ENCODE measurements around the gene ELMO1. TPM values are rescaled to one million over a fixed set of nuclear protein-coding genes. Genes with fewer than 3 reads are reported as not detected.
A peak's percentile ranks its signal among the peaks of the same experiment; 100 is the strongest.

ELMO1 gene, protein sequence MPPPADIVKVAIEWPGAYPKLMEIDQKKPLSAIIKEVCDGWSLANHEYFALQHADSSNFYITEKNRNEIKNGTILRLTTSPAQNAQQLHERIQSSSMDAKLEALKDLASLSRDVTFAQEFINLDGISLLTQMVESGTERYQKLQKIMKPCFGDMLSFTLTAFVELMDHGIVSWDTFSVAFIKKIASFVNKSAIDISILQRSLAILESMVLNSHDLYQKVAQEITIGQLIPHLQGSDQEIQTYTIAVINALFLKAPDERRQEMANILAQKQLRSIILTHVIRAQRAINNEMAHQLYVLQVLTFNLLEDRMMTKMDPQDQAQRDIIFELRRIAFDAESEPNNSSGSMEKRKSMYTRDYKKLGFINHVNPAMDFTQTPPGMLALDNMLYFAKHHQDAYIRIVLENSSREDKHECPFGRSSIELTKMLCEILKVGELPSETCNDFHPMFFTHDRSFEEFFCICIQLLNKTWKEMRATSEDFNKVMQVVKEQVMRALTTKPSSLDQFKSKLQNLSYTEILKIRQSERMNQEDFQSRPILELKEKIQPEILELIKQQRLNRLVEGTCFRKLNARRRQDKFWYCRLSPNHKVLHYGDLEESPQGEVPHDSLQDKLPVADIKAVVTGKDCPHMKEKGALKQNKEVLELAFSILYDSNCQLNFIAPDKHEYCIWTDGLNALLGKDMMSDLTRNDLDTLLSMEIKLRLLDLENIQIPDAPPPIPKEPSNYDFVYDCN
- total RNA-seq (10 to 100 TPM; 29.2 to 87.1 TPM), polyA plus RNA-seq (ENCODE audit: insufficient read length in 2 of 2) (10 to 100 TPM; 86.4 to 98.3 TPM)
- long read RNA-seq, donor 1, transcript ELMO1-203 (7 exons, 2,524 nt): major isoform, 6 of 7 reads
- long read RNA-seq, donor 1, partial matches to known transcripts: 0 of 7 reads
- long read RNA-seq, donor 1, other reads (novel, unspliced or antisense): 0 of 7 reads
- long read RNA-seq, donor 2, full-length matches to known transcripts: 8 of 8 reads
- long read RNA-seq, donor 2, partial matches to known transcripts: 0 of 8 reads
- long read RNA-seq, donor 2, other reads (novel, unspliced or antisense): 0 of 8 reads
- long read RNA-seq, donor 3, transcript ELMO1-203 (7 exons, 2,524 nt): major isoform, 5 of 6 reads
- long read RNA-seq, donor 3, partial matches to known transcripts: 0 of 6 reads
- long read RNA-seq, donor 3, other reads (novel, unspliced or antisense): 0 of 6 reads
- long read RNA-seq, donor 4, full-length matches to known transcripts: 5 of 5 reads
- long read RNA-seq, donor 4, partial matches to known transcripts: 0 of 5 reads
- long read RNA-seq, donor 4, other reads (novel, unspliced or antisense): 0 of 5 reads

DNA sequence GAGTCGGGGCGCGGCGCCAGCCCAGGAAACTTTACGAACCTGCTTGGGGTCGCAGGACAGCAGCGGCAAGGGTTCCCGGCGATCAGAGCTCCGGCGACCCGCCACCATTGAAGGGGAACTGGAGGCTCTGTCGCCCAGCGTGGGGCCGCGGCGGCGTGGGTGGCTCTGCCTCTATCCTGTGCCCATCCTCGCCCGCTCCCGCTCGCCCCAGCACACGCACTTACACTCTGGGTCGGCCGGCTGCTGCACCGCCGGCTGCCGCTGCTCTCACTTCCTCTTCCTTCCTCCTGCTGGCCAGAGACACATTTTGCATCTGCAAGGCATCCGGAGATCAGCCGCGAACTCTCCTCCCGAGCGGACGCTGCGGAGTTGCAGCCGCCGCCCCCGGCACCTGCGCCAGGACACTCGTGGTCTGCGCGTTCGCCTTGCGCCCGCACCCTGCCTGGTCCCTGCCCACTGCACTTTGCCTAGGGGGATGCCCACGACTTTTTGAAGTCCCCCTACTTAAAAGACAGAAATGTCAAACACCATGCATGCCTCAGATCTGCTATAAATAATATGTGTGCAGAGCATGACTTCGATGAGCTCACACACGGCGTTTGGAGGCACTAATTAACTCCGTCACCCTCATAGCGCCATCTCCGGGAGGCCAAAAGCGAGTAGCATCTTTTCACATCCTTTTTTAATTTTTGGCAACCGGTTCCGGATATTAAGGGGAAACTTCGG, at the start of gene ELMO1:
TSS of gene ELMO1 (minus strand) at position 229 of the 726 bp plus-strand sequence. CDS start 106,174 bp downstream, outside the sequence.
- peak in 5 of 6 donors; percentile 26 to 89 (median 52) for DNase-seq (ENCODE audit: low read depth in 4 of 6, low spot score in 6 of 6)
- peak within 1 kb of the TSS; percentile 88 for H3K4me3 ChIP-seq (ENCODE audit: low read depth, low read length)
- no peaks in the 10 kb centered on the region for H3K36me3 ChIP-seq (ENCODE audit: control insufficient read depth, insufficient read depth, low read length)
- under 1% methylated on average over 53 of the region's 56 CpGs for WGBS (ENCODE audit: insufficient coverage)
- peaks cover 18% of the 10 kb centered on the region for H3K4me1 ChIP-seq (ENCODE audit: control insufficient read depth, insufficient read depth, low read length)
- H3K27ac ChIP-seq (ENCODE audit: low read depth, low read length): peak within 1 kb of the TSS; percentile 84
- peaks cover 3% of the 10 kb centered on the region for H3K27me3 ChIP-seq (ENCODE audit: control insufficient read depth, insufficient read depth, low read length)
- H3K9me3 ChIP-seq (ENCODE audit: control insufficient read depth, insufficient read depth, low read length): no peaks in the 10 kb centered on the region

DNA sequence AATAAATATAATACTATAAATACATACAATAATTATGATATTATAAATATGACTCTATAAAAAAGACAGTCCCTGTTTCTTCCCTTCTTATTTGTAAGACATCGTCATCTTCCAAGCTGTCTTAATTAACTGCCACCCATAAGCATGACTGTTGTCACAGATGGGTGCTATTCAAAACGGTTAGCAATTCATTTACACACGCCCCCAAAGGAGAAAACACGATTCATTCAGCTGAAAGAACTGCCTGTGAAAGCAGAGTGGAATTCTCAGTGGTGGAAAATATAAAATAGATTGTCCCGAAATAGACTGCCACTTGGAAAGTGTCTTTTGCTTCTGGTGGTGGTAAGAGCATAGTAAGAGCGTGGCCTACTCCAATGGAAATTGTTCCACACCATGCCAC, 48.9 kb upstream of the ELMO1 start:
- Histone ChIP-seq H3K4me1 (ENCODE audit: control insufficient read depth, insufficient read depth, low read length) (no peaks in the 10 kb centered on the region), H3K36me3 (ENCODE audit: control insufficient read depth, insufficient read depth, low read length) (no peaks in the 10 kb centered on the region), H3K9me3 (ENCODE audit: control insufficient read depth, insufficient read depth, low read length) (no peaks in the 10 kb centered on the region), H3K27me3 (ENCODE audit: control insufficient read depth, insufficient read depth, low read length) (no peaks in the 10 kb centered on the region), H3K27ac (ENCODE audit: low read depth, low read length) (no peak overlapping the region), H3K4me3 (ENCODE audit: low read depth, low read length) (no peak overlapping the region)
- 75% methylated on average over 6 of the region's 6 CpGs for WGBS (ENCODE audit: insufficient coverage)
- DNase-seq (ENCODE audit: low read depth in 4 of 6, low spot score in 6 of 6): peak in 2 of 6 donors; percentile 65 to 74

DNA sequence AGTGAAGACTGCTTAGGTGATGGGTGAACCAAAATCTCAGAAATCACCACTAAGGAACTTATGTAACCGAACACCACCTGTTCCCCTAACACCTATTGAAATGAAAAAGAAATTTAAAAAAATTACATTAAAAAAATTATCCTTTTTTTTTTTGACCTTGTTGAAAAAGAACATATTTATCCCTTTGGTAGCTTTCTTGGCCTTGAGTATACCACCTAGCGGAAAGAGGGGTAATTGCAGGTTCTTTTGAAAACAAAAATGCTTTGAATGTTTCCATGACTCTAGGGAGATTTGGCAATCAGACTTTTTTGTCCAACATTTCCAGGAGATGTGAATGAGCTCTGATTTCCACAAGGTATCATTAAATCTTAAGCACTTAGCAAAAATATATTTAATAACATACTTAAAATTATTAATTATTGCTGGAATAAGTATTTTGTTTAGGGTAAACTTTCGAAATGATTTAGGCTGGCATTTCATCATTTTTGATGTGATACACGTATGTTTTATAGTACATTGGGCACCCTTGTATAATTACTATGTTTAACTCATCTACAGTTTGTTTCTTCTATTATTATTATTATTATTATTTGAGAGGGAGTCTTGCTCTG, 47.0 kb upstream of the ELMO1 start:
- H3K9me3 ChIP-seq (ENCODE audit: control insufficient read depth, insufficient read depth, low read length): peaks cover 3% of the 10 kb centered on the region
- no peaks in the 10 kb centered on the region for H3K36me3 ChIP-seq (ENCODE audit: control insufficient read depth, insufficient read depth, low read length)
- no peak overlapping the region for H3K27ac ChIP-seq (ENCODE audit: low read depth, low read length)
- H3K27me3 ChIP-seq (ENCODE audit: control insufficient read depth, insufficient read depth, low read length): no peaks in the 10 kb centered on the region
- no peak overlapping the region for H3K4me3 ChIP-seq (ENCODE audit: low read depth, low read length)
- DNase-seq (ENCODE audit: low read depth in 4 of 6, low spot score in 6 of 6): peak in 2 of 6 donors; percentile 54 to 62
- WGBS (ENCODE audit: insufficient coverage): no CpG with 5 or more reads among the region's 4 CpGs
- no peaks in the 10 kb centered on the region for H3K4me1 ChIP-seq (ENCODE audit: control insufficient read depth, insufficient read depth, low read length)

DNA sequence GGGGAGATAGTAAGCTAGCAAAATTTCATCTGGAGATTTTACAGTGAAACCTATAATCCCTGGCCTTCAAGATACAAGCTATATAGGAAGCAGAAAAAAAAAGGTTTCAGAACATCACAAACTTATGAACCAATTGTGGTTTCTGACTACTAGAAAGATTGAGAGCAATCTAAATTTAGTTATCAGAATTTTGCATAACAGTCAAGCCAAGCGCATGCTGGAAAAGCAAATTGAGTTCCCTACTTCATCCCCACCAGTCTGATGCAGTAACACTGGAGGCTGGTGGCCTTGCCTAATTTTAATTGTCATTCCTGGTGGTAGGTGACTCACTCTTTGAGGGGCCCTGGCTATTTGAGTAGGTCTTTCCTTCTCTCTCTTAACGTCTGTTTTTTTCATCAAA, 46.3 kb upstream of the ELMO1 start:
- no peak overlapping the region for H3K27ac ChIP-seq (ENCODE audit: low read depth, low read length)
- H3K4me1 ChIP-seq (ENCODE audit: control insufficient read depth, insufficient read depth, low read length): no peaks in the 10 kb centered on the region
- no CpG with 5 or more reads among the region's 2 CpGs for WGBS (ENCODE audit: insufficient coverage)
- no peak overlapping the region for H3K4me3 ChIP-seq (ENCODE audit: low read depth, low read length)
- no peaks in the 10 kb centered on the region for H3K36me3 ChIP-seq (ENCODE audit: control insufficient read depth, insufficient read depth, low read length)
- no peak for DNase-seq (ENCODE audit: low read depth in 4 of 6, low spot score in 6 of 6)
- no peaks in the 10 kb centered on the region for H3K27me3 ChIP-seq (ENCODE audit: control insufficient read depth, insufficient read depth, low read length)
- H3K9me3 ChIP-seq (ENCODE audit: control insufficient read depth, insufficient read depth, low read length): peaks cover 3% of the 10 kb centered on the region

DNA sequence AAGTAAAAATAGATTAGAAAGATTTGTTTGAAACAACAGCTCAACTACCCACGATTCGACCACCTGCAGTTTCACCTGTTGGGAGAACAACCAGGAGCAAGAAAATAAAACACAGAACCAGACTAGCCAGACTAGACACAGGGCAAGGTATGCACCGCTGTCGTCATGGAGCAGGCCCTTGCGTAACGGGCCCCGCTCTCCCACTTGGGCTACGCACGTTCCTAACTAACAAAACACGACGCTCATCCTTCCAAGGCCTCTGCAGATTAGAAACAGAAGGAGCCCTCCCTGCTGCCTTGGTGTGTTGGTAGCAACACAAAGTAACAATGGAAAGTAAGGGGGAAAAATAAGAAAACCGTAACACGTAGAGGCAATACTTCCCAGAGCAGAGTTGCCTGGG, 45.1 kb upstream of the ELMO1 start:
- Histone ChIP-seq H3K9me3 (ENCODE audit: control insufficient read depth, insufficient read depth, low read length) (peaks cover 3% of the 10 kb centered on the region), H3K4me1 (ENCODE audit: control insufficient read depth, insufficient read depth, low read length) (no peaks in the 10 kb centered on the region), H3K4me3 (ENCODE audit: low read depth, low read length) (no peak overlapping the region), H3K27me3 (ENCODE audit: control insufficient read depth, insufficient read depth, low read length) (no peaks in the 10 kb centered on the region), H3K27ac (ENCODE audit: low read depth, low read length) (no peak overlapping the region), H3K36me3 (ENCODE audit: control insufficient read depth, insufficient read depth, low read length) (no peaks in the 10 kb centered on the region)
- WGBS (ENCODE audit: insufficient coverage): 77% methylated on average over 5 of the region's 13 CpGs
- no peak for DNase-seq (ENCODE audit: low read depth in 4 of 6, low spot score in 6 of 6)

DNA sequence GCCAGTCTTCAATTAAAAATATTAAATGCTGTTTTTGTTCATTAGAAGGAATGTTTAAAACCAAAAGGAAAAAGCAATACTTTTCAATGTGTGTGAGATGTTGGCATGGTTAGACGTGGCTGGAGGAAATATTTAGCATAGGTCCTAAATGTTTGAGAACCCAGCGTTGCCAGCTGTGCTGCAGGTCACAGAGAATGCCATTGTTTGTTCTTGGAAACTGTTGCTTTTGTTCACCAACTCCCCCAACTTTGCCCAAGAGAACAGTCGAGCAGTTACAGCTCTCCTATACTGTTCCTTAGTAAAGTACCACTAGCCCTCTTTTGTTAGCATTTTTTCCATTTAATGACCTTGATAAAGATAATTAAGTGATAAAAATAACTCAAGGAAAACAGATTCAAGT, 44.5 kb upstream of the ELMO1 start:
- 57% methylated on average over 1 of the region's 3 CpGs for WGBS (ENCODE audit: insufficient coverage)
- DNase-seq (ENCODE audit: low read depth in 4 of 6, low spot score in 6 of 6): no peak
- Histone ChIP-seq H3K36me3 (ENCODE audit: control insufficient read depth, insufficient read depth, low read length) (no peaks in the 10 kb centered on the region), H3K4me1 (ENCODE audit: control insufficient read depth, insufficient read depth, low read length) (no peaks in the 10 kb centered on the region), H3K27me3 (ENCODE audit: control insufficient read depth, insufficient read depth, low read length) (no peaks in the 10 kb centered on the region), H3K27ac (ENCODE audit: low read depth, low read length) (no peak overlapping the region), H3K9me3 (ENCODE audit: control insufficient read depth, insufficient read depth, low read length) (peaks cover 3% of the 10 kb centered on the region), H3K4me3 (ENCODE audit: low read depth, low read length) (no peak overlapping the region)

DNA sequence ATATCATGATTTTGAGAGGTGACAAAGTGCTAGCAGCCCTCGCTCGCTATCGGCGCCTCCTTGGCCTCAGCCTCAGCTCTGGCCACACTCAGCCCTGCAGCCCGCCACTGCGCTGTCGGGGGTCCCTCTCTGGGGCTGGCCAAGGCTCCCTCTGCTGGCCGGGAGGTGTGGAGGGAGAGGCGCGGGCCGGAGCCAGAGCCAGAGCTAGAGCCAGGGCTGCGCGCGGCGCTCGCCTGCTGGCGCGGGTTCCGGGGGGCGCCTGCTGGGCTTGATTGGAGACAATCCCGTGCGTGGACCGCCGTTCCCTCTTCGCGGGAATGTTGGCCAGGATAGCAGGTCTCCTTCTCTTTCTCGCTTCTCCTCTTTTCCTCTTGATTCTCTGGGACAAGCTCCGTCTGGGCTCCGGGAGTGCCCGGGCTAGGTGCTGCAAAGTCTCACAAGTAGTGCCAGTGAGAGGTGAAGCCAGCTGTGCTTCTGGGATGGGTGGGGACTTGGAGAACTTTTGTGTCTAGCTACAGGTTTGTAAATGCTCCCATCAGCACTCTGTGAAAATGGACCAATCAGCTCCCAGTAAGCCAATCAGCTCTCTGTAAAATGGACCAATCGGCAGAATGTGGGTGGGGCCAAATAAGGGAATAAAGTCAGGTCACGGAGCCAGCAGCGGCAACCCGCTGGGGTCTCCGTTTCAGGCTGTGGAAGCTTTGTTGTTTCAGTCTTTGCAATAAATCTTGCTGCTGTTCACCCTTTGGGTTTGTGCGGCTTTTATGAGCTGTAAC, 43.4 kb upstream of the ELMO1 start:
- Histone ChIP-seq H3K27me3 (ENCODE audit: control insufficient read depth, insufficient read depth, low read length) (no peaks in the 10 kb centered on the region), H3K4me3 (ENCODE audit: low read depth, low read length) (no peak overlapping the region), H3K36me3 (ENCODE audit: control insufficient read depth, insufficient read depth, low read length) (no peaks in the 10 kb centered on the region), H3K27ac (ENCODE audit: low read depth, low read length) (no peak overlapping the region), H3K4me1 (ENCODE audit: control insufficient read depth, insufficient read depth, low read length) (no peaks in the 10 kb centered on the region), H3K9me3 (ENCODE audit: control insufficient read depth, insufficient read depth, low read length) (peaks cover 3% of the 10 kb centered on the region)
- 95% methylated on average over 29 of the region's 36 CpGs for WGBS (ENCODE audit: insufficient coverage)
- DNase-seq (ENCODE audit: low read depth in 4 of 6, low spot score in 6 of 6): no peak

DNA sequence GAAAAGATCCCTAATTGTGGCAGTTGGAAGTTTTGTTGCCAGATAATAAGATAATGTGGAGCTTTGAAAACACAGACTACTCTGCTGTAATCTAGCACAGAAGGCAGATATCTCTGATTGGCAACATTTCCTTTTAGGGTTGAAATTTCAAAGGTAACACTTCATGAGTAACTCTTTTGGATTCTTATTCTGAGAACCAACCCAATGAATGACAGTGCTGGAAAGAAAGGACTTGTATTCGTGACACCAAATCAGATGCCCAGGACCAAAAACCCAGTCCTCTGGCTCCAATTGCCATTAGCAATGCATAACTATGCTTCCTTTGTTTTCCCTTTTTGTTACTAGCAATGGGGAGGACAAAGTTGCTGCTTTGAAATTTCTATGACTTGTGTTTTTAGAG, 41.0 kb upstream of the ELMO1 start:
- WGBS (ENCODE audit: insufficient coverage): 14% methylated on average over 1 of the region's 1 CpG
- H3K4me1 ChIP-seq (ENCODE audit: control insufficient read depth, insufficient read depth, low read length): peaks cover 5% of the 10 kb centered on the region
- no peaks in the 10 kb centered on the region for H3K36me3 ChIP-seq (ENCODE audit: control insufficient read depth, insufficient read depth, low read length)
- no peaks in the 10 kb centered on the region for H3K27me3 ChIP-seq (ENCODE audit: control insufficient read depth, insufficient read depth, low read length)
- peaks cover 3% of the 10 kb centered on the region for H3K9me3 ChIP-seq (ENCODE audit: control insufficient read depth, insufficient read depth, low read length)
- no peak overlapping the region for H3K4me3 ChIP-seq (ENCODE audit: low read depth, low read length)
- DNase-seq (ENCODE audit: low read depth in 4 of 6, low spot score in 6 of 6): no peak
- no peak overlapping the region for H3K27ac ChIP-seq (ENCODE audit: low read depth, low read length)
